GM12892 (cell line): ENCODE measurements around the gene DPF3.

Experiments used
- DNase-seq: peaks from one replicate; pipeline ENCODE4 v3.0.0; 2011; ENCODE audit not compliant: insufficient read length
- FAIRE-seq: peaks from 2 replicates; lab custom pipeline; 2011; peaks lifted over from hg19 to GRCh38; lab: Jason Lieb, UNC
- POLR2A ChIP-seq: IDR thresholded peaks from 2 replicates; pipeline ENCODE4 v1.6.1; 2011; ENCODE audit warnings: low read depth, low read length, control low read depth
- POLR2AphosphoS5 ChIP-seq: IDR thresholded peaks from 2 replicates; pipeline ENCODE4 v1.6.1; 2011; ENCODE audit warnings: low read depth, low read length, control low read depth
- TAF1 ChIP-seq: IDR thresholded peaks from 2 replicates; pipeline ENCODE4 v1.6.1; 2011; ENCODE audit warnings: low read depth, mild to moderate bottlenecking, control low read depth, low read length, borderline replicate concordance

The DPF3 gene

GRCh38 chr14:72845196-72845595 is 48.7 kb downstream of the DPF3 start:
- FAIRE-seq = no peak

GRCh38 chr14:72844524-72844923 is 49.4 kb downstream of the DPF3 start:
- TF ChIP-seq TAF1 (no peak), POLR2AphosphoS5 (no peak), POLR2A (no peak)
- DNase-seq (no peak), FAIRE-seq (no peak)

More at GRCh38 chr14:72845196-72845595, 48.7 kb downstream of the DPF3 start:
- no peak for TF ChIP-seq POLR2A
- TF ChIP-seq TAF1 = no peak
- TF ChIP-seq POLR2AphosphoS5 = no peak
- no peak for DNase-seq

GRCh38 chr14:72839753-72840607 is 53.9 kb downstream of the DPF3 start:
- DNase-seq = no peak
- TF ChIP-seq POLR2AphosphoS5 (no peak), POLR2A (no peak), TAF1 (no peak)
- FAIRE-seq = no peak

GRCh38 chr14:72839351-72839750 is 54.5 kb downstream of the DPF3 start:
- TF ChIP-seq POLR2A (no peak), POLR2AphosphoS5 (no peak), TAF1 (no peak)
- FAIRE-seq = no peak
- DNase-seq = no peak

- TF ChIP-seq POLR2AphosphoS5 = no peak
- no peak for TF ChIP-seq POLR2A
- no peak for TF ChIP-seq TAF1
- DNase-seq = no peak
- no peak for FAIRE-seq
Observed at GRCh38 chr14:72836085-72836484, 57.8 kb downstream of the DPF3 start.

GRCh38 chr14:72833174-72833573 is 60.7 kb downstream of the DPF3 start:
- no peak for DNase-seq
- TF ChIP-seq POLR2A (no peak), POLR2AphosphoS5 (no peak), TAF1 (no peak)
- FAIRE-seq = no peak

GRCh38 chr14:72830786-72831594 is 62.9 kb downstream of the DPF3 start:
- no peak for FAIRE-seq
- DNase-seq = no peak
- no peak for TF ChIP-seq POLR2AphosphoS5
- no peak for TF ChIP-seq POLR2A
- TF ChIP-seq TAF1 = no peak

GRCh38 chr14:72830356-72830755 is 63.5 kb downstream of the DPF3 start:
- FAIRE-seq (no peak), DNase-seq (no peak)
- TF ChIP-seq TAF1 (no peak), POLR2AphosphoS5 (no peak), POLR2A (no peak)

GRCh38 chr14:72828604-72829003 is 65.3 kb downstream of the DPF3 start:
- DNase-seq (no peak), FAIRE-seq (no peak)
- TF ChIP-seq POLR2AphosphoS5 = no peak
- TF ChIP-seq TAF1 = no peak
- TF ChIP-seq POLR2A = no peak

GRCh38 chr14:72826039-72826438 is 67.9 kb downstream of the DPF3 start:
- FAIRE-seq = no peak
- TF ChIP-seq POLR2AphosphoS5 = no peak
- no peak for TF ChIP-seq TAF1
- no peak for TF ChIP-seq POLR2A
- no peak for DNase-seq

GRCh38 chr14:72825486-72825885 is 68.4 kb downstream of the DPF3 start:
- FAIRE-seq (no peak), DNase-seq (no peak)
- TF ChIP-seq POLR2AphosphoS5 (no peak), POLR2A (no peak), TAF1 (no peak)

GRCh38 chr14:72824051-72824450 is 69.8 kb downstream of the DPF3 start:
- DNase-seq (no peak), FAIRE-seq (no peak)
- TF ChIP-seq TAF1 = no peak
- no peak for TF ChIP-seq POLR2AphosphoS5
- no peak for TF ChIP-seq POLR2A
